ENCODE measurements around the gene WIPF2. TPM values are rescaled to one million over a fixed set of nuclear protein-coding genes. Genes with fewer than 3 reads are reported as not detected.

The WIPF2 gene
- total RNA-seq, 2 donors from 2014 or later, result 5.0 to 8.5 TPM

GRCh38 chr17:40241252-40241834 is 22.2 kb downstream of the WIPF2 start:
- TF ChIP-seq, protein P1, sequence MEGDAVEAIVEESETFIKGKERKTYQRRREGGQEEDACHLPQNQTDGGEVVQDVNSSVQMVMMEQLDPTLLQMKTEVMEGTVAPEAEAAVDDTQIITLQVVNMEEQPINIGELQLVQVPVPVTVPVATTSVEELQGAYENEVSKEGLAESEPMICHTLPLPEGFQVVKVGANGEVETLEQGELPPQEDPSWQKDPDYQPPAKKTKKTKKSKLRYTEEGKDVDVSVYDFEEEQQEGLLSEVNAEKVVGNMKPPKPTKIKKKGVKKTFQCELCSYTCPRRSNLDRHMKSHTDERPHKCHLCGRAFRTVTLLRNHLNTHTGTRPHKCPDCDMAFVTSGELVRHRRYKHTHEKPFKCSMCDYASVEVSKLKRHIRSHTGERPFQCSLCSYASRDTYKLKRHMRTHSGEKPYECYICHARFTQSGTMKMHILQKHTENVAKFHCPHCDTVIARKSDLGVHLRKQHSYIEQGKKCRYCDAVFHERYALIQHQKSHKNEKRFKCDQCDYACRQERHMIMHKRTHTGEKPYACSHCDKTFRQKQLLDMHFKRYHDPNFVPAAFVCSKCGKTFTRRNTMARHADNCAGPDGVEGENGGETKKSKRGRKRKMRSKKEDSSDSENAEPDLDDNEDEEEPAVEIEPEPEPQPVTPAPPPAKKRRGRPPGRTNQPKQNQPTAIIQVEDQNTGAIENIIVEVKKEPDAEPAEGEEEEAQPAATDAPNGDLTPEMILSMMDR (IDR thresholded peaks at IDR 0.05), result no peak
- no peaks in the 10 kb centered on the region for H3K36me3 ChIP-seq
- H3K27me3 ChIP-seq, result no peaks in the 10 kb centered on the region
- H3K4me3 ChIP-seq, result no peak overlapping the region
- H3K27ac ChIP-seq, result no peak overlapping the region
- H3K9me3 ChIP-seq, result no peaks in the 10 kb centered on the region
- H3K4me1 ChIP-seq, result peaks cover 0 to 24% of the 10 kb centered on the region in 2 donors
- no peak for DNase-seq (ENCODE audit: low spot score)

- H3K4me3 ChIP-seq, result no peak overlapping the region
- H3K27me3 ChIP-seq, result no peaks in the 10 kb centered on the region
- H3K27ac ChIP-seq, result no peak overlapping the region
- no peaks in the 10 kb centered on the region for H3K9me3 ChIP-seq
- TF ChIP-seq, protein P1 (IDR thresholded peaks at IDR 0.05), result no peak
- no peaks in the 10 kb centered on the region for H3K36me3 ChIP-seq
- no peak for DNase-seq (ENCODE audit: low spot score)
- H3K4me1 ChIP-seq, result peaks cover 0 to 24% of the 10 kb centered on the region in 2 donors
These were observed 23.7 kb downstream of the WIPF2 start for GRCh38 chr17:40242774-40243173.

DNA sequence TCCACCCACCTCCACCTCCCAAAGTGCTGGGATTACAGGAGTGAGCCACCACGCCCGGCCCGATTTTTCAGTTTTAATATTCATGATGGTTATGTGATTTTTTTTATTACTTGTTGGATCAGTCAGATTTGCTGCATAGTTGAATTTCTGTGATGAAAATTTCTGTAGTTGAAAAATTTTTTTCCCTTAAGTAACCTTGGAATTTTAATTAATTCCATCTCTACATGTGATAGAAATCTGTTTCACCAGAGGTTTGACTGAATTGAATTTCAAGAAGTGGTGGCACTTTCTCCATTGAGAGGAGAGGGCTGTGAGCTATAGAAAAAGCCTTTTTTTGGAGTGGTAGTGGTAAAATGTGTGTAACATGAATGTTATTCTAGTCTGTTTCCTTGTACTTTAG is 24.7 kb downstream of the WIPF2 start:
- no peaks in the 10 kb centered on the region for H3K27me3 ChIP-seq
- no peak overlapping the region for H3K27ac ChIP-seq
- no peaks in the 10 kb centered on the region for H3K36me3 ChIP-seq
- TF ChIP-seq, protein P1 (IDR thresholded peaks at IDR 0.05), result no peak
- H3K4me3 ChIP-seq, result no peak overlapping the region
- no peak for DNase-seq (ENCODE audit: low spot score)
- H3K9me3 ChIP-seq, result no peaks in the 10 kb centered on the region
- H3K4me1 ChIP-seq, result peaks cover 0 to 31% of the 10 kb centered on the region in 2 donors

DNA sequence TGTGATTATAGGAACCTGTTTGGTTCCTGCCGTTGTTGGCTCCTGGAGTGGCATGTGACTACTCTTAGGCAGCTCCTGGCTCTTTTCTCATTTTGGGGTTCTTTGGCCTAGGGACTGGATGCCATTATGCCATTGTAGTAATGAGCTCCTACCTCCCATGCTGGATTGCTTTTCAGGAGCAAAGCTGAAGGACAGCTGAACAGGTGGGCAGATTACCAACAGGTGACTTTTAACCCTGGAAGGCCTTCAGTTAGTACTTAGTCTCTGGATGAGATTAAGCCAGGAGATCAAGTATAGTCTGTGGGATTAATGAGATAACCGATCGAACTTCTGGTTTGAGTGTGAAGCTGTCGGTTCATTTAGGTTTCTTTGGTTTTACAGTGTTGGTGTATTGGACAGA is 25.2 kb downstream of the WIPF2 start:
- no peak for DNase-seq (ENCODE audit: low spot score)
- Histone ChIP-seq H3K27me3 (no peaks in the 10 kb centered on the region), H3K4me1 (peaks cover 0 to 36% of the 10 kb centered on the region in 2 donors), H3K27ac (no peak overlapping the region), H3K4me3 (no peak overlapping the region), H3K36me3 (no peaks in the 10 kb centered on the region), H3K9me3 (no peaks in the 10 kb centered on the region)
- TF ChIP-seq, protein P1 (IDR thresholded peaks at IDR 0.05), result no peak

- no peaks in the 10 kb centered on the region for H3K9me3 ChIP-seq
- peaks cover 0 to 35% of the 10 kb centered on the region in 2 donors for H3K4me1 ChIP-seq
- H3K27me3 ChIP-seq, result no peaks in the 10 kb centered on the region
- TF ChIP-seq, protein P1 (IDR thresholded peaks at IDR 0.05), result no peak
- no peaks in the 10 kb centered on the region for H3K36me3 ChIP-seq
- H3K27ac ChIP-seq, result no peak overlapping the region
- H3K4me3 ChIP-seq, result no peak overlapping the region
- no peak for DNase-seq (ENCODE audit: low spot score)
These were observed 28.9 kb downstream of the WIPF2 start for GRCh38 chr17:40247926-40248495.

- H3K4me1 ChIP-seq, result peaks cover 0 to 35% of the 10 kb centered on the region in 2 donors
- TF ChIP-seq, protein P1 (IDR thresholded peaks at IDR 0.05), result no peak
These were observed 29.4 kb downstream of the WIPF2 start for GRCh38 chr17:40248507-40248906.

More at GRCh38 chr17:40248507-40248906, 29.4 kb downstream of the WIPF2 start:
- H3K9me3 ChIP-seq, result no peaks in the 10 kb centered on the region
- H3K4me3 ChIP-seq, result no peak overlapping the region
- no peak overlapping the region for H3K27ac ChIP-seq
- H3K36me3 ChIP-seq, result no peaks in the 10 kb centered on the region
- H3K27me3 ChIP-seq, result no peaks in the 10 kb centered on the region
- DNase-seq (ENCODE audit: low spot score), result no peak
